T-helper 2 cell (primary cell): ENCODE measurements around the gene SACS.
"Not testable (repeated sequence)": the region's sequence is repeated elsewhere in the genome, so short reads cannot be mapped to it uniquely, and the experiment has no call there.

Experiments
- DNase-seq, 5 experiments: peaks; one replicate each; pipeline versions ENCODE4 v3.0.0 to v3.0.0-alpha.2; 2012 to 2022

Gene SACS

DNA sequence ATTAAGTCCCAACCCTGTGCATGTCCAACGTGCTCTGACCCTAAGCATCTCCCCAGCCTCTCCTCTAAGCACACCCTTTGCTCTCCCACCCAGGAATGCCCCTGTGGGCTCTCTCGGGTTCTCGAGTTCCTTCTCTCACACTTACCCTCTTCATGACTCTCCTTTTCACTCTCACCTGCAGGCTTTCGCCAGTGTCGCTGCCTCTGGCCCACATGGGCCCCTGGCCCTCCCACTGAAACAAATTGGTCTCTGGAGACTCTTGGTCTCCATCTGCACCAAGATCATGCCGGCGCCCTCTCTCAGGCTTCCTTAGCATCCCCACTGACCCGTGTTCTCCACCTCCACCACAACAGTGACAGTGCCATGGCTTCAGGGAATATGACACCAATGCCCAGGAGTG lies 19.6 kb upstream of the SACS start:
- no peak for DNase-seq

GRCh38 chr13:23450340-23451046 lies 17.0 kb upstream of the SACS start:
- no peak for DNase-seq

GRCh38 chr13:23449398-23450162 lies 16.1 kb upstream of the SACS start:
- DNase-seq, result no peak

GRCh38 chr13:23447927-23448326 lies 14.4 kb upstream of the SACS start:
- no peak for DNase-seq

- no peak for DNase-seq
Measured at GRCh38 chr13:23445794-23446193, 12.3 kb upstream of the SACS start.

DNA sequence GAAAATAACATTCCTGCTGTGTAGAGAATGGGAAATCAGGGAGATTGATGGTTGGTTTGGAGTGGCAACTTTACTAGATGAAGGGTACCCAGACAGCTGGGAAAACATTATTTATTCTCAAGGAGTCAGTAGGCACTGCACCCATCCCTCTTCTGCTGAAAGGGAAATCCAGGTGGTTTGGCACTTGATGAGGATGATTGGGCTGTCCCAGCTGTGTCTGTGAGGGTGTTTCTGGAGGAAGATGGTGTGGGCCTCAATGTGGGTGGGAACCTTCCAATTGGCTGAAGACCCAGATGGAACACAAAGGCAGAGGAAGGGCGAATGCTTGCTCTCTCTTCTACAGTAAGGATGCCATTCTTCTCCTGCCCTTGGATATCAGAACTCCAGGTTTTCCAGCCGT lies 10.4 kb upstream of the SACS start:
- no peak for DNase-seq

- DNase-seq, result no peak
Measured at GRCh38 chr13:23443110-23443509, 9.6 kb upstream of the SACS start.

DNA sequence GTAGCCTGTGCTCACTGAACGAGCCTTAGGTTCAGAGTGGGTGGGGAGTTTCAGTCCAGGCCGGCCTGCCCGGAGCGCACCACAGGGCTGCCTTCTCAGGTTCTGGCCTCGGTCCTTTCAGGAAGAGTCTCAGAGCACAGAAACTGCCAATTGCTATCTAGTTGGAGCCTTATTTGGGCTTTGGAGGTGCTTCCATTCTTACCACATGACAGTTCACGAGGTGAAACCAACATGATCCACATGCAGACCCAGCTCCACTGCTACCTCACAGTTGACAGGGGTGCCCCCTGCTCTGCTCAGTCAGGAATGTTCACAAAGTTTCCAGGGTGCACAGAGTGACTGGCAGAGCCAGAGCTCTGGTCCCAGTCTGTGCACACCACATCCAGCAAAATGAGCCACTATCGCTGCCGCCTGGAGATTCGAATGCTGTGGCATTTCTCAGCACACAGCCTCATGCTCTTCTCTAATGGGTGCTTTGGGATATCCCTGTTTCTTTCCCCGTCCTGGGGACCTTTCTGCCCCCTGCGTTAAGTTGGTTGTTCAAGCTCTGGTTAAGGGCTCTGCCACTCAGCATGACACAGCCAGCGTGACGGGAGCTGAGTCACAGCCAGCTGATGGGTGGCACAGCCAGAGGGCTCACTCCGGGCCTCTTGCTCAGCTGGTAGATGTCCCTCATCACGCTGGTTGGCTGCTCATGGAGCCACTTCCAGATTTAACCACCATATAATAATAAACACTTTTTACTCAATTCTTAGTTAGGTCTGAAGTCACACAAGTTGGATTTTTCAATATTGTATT lies 7.5 kb upstream of the SACS start:
- no peak for DNase-seq

GRCh38 chr13:23440324-23440723 lies 6.8 kb upstream of the SACS start:
- not testable (repeated sequence) for DNase-seq

DNA sequence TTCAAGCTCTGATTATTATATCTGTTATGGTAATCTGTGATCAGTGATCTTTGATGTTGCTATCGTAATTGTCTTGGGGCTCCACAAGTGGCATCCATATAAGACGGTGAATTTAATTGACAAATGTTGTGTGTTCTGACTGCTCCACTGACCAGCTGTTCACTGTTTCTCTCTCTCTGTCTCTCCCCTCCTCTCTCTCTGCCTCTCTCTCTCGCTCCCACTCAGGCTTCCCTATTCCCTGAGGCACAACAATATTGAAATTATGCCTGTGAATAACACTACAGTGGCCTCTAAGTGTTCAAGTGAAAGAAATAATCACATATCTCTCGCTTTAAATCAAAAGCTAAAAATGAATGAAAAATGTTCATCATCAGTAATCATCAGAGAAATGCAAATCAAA lies 4.4 kb upstream of the SACS start:
- no peak for DNase-seq

GRCh38 chr13:23436680-23437079 lies 3.2 kb upstream of the SACS start:
- DNase-seq, result no peak

DNA sequence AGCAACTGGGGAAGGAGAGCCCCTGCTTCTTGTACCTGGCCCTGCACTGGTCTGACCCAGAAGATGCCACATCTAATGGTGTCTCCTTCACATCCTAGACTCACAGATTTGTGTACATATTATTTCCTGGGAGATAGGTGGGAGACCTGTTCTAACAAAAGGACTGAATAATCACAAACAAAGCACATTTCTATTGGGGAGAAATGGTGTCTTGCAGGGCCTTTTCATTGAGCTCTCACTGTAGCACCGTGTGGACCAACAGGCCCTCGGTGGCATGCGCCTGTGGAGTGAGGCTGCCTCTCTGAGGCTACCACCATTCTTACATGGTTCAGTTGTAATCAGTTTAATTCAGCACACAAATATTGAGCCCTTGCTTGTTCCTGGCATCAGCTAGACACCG lies 989 bp upstream of the SACS start:
- no peak for DNase-seq

DNA sequence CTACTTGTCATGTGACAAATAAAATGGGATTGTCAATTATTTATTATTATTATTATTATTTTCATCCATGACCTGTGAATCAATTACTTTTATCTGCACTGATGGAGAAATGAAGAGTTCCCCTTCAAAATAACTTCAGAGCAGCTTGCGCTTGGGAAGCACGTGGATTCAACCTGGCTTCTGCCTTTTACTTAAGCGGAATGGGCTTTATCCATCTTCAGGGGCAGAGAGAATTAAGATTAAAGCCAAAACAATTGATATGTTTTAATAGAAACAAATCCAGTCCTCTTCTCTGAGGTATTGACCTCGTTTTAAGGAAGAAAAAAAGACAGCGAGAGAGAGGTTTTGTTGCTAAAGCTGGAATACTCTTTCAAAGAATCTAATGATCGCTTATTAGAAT lies 876 bp downstream of the SACS start:
- no peak for DNase-seq

- no peak for DNase-seq
Measured at GRCh38 chr13:23430664-23431063, 2.8 kb downstream of the SACS start.

- DNase-seq, result no peak
Measured at GRCh38 chr13:23427881-23428528, 5.5 kb downstream of the SACS start.

DNA sequence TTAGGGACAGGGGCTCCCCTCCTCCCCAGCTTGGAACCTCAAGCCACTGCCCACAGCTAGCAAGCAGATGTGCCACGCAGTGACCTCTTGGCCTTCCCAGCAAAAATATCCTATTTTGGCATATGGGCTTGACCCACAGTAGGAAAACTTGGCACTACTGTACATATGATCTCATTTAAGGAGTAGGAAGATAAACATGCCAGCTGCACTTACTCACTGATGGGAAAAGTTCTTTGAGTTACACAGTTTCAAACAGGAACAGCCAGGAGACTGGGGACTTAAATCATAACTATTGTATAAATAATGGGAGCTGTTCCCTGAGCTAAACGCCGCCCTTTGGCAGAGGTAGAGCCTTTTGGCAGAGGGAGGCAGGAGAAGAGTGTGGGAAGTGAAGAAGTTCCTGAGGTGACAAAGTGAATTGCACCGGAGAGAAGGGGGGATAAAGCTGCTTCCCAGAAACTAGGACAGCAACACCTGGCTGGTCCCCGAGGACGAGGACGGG lies 6.1 kb downstream of the SACS start:
- no peak for DNase-seq

GRCh38 chr13:23421596-23421995 lies 11.9 kb downstream of the SACS start:
- no peak for DNase-seq

DNA sequence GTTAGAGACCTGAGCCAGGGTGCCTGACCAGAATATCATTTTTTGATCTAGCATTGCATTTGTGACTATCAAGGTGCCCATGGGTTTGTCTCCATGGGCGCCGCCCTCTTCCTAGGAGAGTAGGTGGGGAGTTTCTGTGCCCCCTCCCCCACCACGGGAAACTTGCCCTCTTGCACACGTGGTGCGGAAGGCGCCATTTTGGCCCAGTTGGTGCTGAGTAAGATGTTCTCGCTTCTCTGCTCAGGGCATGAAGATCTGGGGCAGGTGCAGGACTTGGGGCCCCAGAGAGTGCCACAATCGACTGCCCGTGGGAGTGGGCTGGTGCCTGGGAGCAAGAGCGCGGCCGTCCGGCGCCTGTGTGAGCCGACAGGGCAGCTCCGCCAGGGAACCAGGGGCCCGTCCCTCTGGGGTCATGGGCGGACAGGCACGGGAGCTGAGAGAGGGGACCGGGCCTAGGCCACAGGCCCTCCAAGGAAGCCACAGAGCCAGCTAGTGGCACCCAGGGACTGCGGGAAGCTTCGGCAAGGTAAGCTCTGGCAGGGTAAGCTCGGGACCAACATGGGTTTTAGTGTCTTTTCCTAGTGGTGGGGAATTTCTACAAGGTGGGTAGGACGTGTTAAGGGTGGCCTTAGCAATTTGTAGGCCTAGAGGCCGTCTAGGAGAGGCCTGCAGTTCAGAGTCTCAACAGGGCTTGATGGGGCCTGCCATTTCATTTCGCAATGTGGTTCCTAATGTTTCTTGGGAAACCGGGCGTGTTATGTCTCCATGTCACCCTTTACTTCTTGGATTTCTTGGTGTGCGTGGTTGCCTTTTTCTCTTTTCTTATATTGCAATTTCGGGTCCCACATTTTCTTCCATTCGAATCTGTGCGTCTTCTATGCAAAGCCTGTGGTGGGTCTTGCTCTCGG lies 14.5 kb downstream of the SACS start:
- no peak for DNase-seq

DNA sequence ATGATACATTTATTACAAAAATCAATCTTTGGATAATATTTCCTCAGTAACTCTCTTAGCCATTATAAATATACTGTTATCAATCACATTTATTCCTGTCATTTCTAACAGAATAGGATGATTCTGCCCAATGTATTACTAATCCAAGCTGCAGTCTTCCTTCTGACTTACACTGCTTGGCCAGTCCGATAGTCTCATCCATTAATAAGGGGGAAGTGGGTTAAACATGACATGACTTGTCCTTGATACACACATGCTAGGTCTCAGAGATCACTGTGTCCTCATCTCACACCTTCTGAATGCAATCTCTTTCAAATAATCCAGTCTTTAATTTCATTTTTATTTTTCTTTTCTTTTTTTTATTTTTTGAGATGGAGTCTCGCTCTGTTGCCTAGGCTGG lies 18.8 kb downstream of the SACS start:
- no peak for DNase-seq

DNA sequence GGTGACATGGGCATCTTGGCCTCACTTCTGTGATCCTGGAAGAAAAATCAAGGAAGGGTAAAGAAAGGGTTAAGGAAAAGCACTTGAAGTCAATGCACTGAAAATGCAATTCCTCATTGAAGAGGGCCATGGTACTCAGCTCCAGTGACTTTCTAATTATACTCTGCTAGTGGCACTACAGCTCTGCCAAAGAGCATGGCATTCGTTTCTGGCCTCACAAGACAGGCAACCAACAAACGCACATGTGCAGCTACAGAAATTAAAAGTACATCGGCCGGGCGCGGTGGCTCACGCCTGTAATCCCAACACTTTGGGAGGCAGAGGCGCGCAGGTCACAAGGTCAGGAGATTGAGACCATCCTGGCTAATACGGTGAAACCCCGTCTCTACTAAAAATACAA lies 21.8 kb downstream of the SACS start:
- DNase-seq, result no peak

GRCh38 chr13:23411220-23411619 lies 22.3 kb downstream of the SACS start:
- DNase-seq, result no peak

DNA sequence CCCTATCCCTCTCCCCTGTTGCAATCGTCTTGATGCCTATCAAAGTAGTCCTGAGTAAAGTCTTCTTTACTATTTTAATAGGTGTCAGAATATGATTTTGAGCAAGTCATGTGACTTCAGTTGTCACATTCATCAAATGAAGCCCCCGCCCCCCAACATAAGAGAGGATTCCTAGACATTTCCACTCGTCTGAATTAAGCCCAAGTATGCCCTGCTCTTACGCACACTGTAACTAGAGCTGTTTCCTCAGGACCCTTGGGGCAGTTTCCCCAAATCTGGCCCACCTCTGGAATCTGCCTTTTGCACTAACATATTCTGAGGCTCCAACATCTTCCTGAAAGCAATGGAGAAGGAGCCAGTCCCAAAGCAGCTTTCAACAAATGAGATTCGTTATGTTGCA lies 25.5 kb downstream of the SACS start:
- no peak for DNase-seq
